GDM1 (cell line): ENCODE measurements around the gene PNLDC1.
"Not testable (repeated sequence)": the region's sequence is repeated elsewhere in the genome, so short reads cannot be mapped to it uniquely, and the experiment has no call there.

Experiments
- DNase-seq: peaks from one replicate; lab custom pipeline; 2025; lab: John Stamatoyannopoulos, UW

PNLDC1 gene

GRCh38 chr6:159821122-159821521 lies 21.0 kb downstream of the PNLDC1 start:
- peak; percentile 5 for DNase-seq

- no peak for DNase-seq
Measured at GRCh38 chr6:159821726-159822125, 21.6 kb downstream of the PNLDC1 start.

GRCh38 chr6:159823953-159824352 lies 23.9 kb downstream of the PNLDC1 start:
- no peak for DNase-seq

- not testable (repeated sequence) for DNase-seq
Measured at GRCh38 chr6:159824690-159825089, 24.6 kb downstream of the PNLDC1 start.

- DNase-seq, result no peak
Measured at GRCh38 chr6:159826004-159826403, 25.9 kb downstream of the PNLDC1 start.

GRCh38 chr6:159826968-159827647 lies 27.0 kb downstream of the PNLDC1 start:
- no peak for DNase-seq

- no peak for DNase-seq
Measured at GRCh38 chr6:159828074-159828473, 28.0 kb downstream of the PNLDC1 start.

- peak; percentile 18 for DNase-seq
Measured at GRCh38 chr6:159829526-159829925, 29.4 kb downstream of the PNLDC1 start.

GRCh38 chr6:159830501-159831372 lies 30.7 kb downstream of the PNLDC1 start:
- DNase-seq, result no peak

- DNase-seq, result no peak
Measured at GRCh38 chr6:159831373-159831679, 31.2 kb downstream of the PNLDC1 start.

GRCh38 chr6:159832946-159833345 lies 32.9 kb downstream of the PNLDC1 start:
- no peak for DNase-seq

- DNase-seq, result no peak
Measured at GRCh38 chr6:159833556-159833955, 33.5 kb downstream of the PNLDC1 start.

GRCh38 chr6:159833997-159834603 lies 34.0 kb downstream of the PNLDC1 start:
- DNase-seq, result no peak

- DNase-seq, result no peak
Measured at GRCh38 chr6:159836718-159837490, 36.8 kb downstream of the PNLDC1 start.

GRCh38 chr6:159837511-159837910 lies 37.4 kb downstream of the PNLDC1 start:
- no peak for DNase-seq

- no peak for DNase-seq
Measured at GRCh38 chr6:159838020-159838744, 38.1 kb downstream of the PNLDC1 start.

- DNase-seq, result no peak
Measured at GRCh38 chr6:159842035-159842434, 42.0 kb downstream of the PNLDC1 start.

- no peak for DNase-seq
Measured at GRCh38 chr6:159844737-159845645, 44.9 kb downstream of the PNLDC1 start.

GRCh38 chr6:159848552-159848951 lies 48.5 kb downstream of the PNLDC1 start:
- not testable (repeated sequence) for DNase-seq

- DNase-seq, result not testable (repeated sequence)
Measured at GRCh38 chr6:159849851-159850250, 49.8 kb downstream of the PNLDC1 start.
